ENCODE data around the gene USPL1. TPM values are rescaled to one million over a fixed set of nuclear protein-coding genes. Genes with fewer than 3 reads are reported as not detected.

The USPL1 gene
- polyA plus RNA-seq, 1 donor from 2014 or later = 60.1 TPM

- H3K36me3 ChIP-seq (ENCODE audit: insufficient read depth, low read length) = no peaks in the 10 kb centered on the region
- H3K79me2 ChIP-seq (replicated peaks; ENCODE audit: insufficient read depth, low read length) = peaks cover 76% of the 10 kb centered on the region
- TF ChIP-seq EP300 (conservative IDR thresholded peaks at IDR 0.05; ENCODE audit: poor library complexity, severe bottlenecking) (no peak), EZH2 (IDR thresholded peaks at IDR 0.05; ENCODE audit: borderline replicate concordance, insufficient read depth, low read length, poor library complexity, severe bottlenecking) (no peak), CTCF (IDR thresholded peaks at IDR 0.05; ENCODE audit: poor library complexity, severe bottlenecking) (no peak), TAF1 (IDR thresholded peaks at IDR 0.05; ENCODE audit: low read depth) (no peak), POLR2AphosphoS5 (IDR thresholded peaks at IDR 0.05) (no peak), MXI1 (conservative IDR thresholded peaks at IDR 0.05; ENCODE audit: poor library complexity, severe bottlenecking) (no peak), RAD21 (conservative IDR thresholded peaks at IDR 0.05) (no peak), SMC3 (conservative IDR thresholded peaks at IDR 0.05; ENCODE audit: poor library complexity) (no peak), REST (IDR thresholded peaks at IDR 0.05; ENCODE audit: borderline replicate concordance) (no peak)
- H3K4me3 ChIP-seq (ENCODE audit: low read length) = peak overlapping the region; percentile 83
- peak overlapping the region; percentile 65 for H2AFZ ChIP-seq (ENCODE audit: low read depth, low read length)
- H3K9me3 ChIP-seq (ENCODE audit: low read length) = no peaks in the 10 kb centered on the region
- peak overlapping the region; percentile 86 for H3K9ac ChIP-seq (ENCODE audit: low read length)
- H3K27ac ChIP-seq (ENCODE audit: low read length) = peak overlapping the region; percentile 86
- no peaks in the 10 kb centered on the region for H4K20me1 ChIP-seq (ENCODE audit: insufficient read depth)
- no peaks in the 10 kb centered on the region for H3F3A ChIP-seq (ENCODE audit: insufficient read depth, low read length, poor library complexity, severe bottlenecking)
- H3K27me3 ChIP-seq (ENCODE audit: insufficient read depth, low read depth, low read length) = no peaks in the 10 kb centered on the region
- no peaks in the 10 kb centered on the region for H3K9me2 ChIP-seq (ENCODE audit: insufficient read depth, low read length)
- H3K4me2 ChIP-seq (ENCODE audit: low read length) = peak overlapping the region; percentile 85
Measured at GRCh38 chr13:30618186-30618929, 638 bp downstream of the USPL1 start.

GRCh38 chr13:30618930-30619279, 1.2 kb downstream of the USPL1 start:
- Histone ChIP-seq H3F3A (ENCODE audit: insufficient read depth, low read length, poor library complexity, severe bottlenecking) (no peaks in the 10 kb centered on the region), H3K9me3 (ENCODE audit: low read length) (no peaks in the 10 kb centered on the region), H3K79me2 (replicated peaks; ENCODE audit: insufficient read depth, low read length) (peaks cover 76% of the 10 kb centered on the region), H3K9me2 (ENCODE audit: insufficient read depth, low read length) (no peaks in the 10 kb centered on the region), H3K27me3 (ENCODE audit: insufficient read depth, low read depth, low read length) (no peaks in the 10 kb centered on the region), H3K4me3 (ENCODE audit: low read length) (peak overlapping the region; percentile 83), H3K36me3 (ENCODE audit: insufficient read depth, low read length) (no peaks in the 10 kb centered on the region), H2AFZ (ENCODE audit: low read depth, low read length) (no peak overlapping the region), H4K20me1 (ENCODE audit: insufficient read depth) (no peaks in the 10 kb centered on the region), H3K27ac (ENCODE audit: low read length) (peak overlapping the region; percentile 86), H3K4me2 (ENCODE audit: low read length) (peak overlapping the region; percentile 85), H3K9ac (ENCODE audit: low read length) (peak overlapping the region; percentile 86)
- TF ChIP-seq EZH2 (IDR thresholded peaks at IDR 0.05; ENCODE audit: borderline replicate concordance, insufficient read depth, low read length, poor library complexity, severe bottlenecking) = no peak
- no peak for TF ChIP-seq POLR2AphosphoS5 (IDR thresholded peaks at IDR 0.05)
- TF ChIP-seq REST (IDR thresholded peaks at IDR 0.05; ENCODE audit: borderline replicate concordance) = no peak
- TF ChIP-seq CTCF (IDR thresholded peaks at IDR 0.05; ENCODE audit: poor library complexity, severe bottlenecking) = no peak
- no peak for TF ChIP-seq SMC3 (conservative IDR thresholded peaks at IDR 0.05; ENCODE audit: poor library complexity)
- TF ChIP-seq RAD21 (conservative IDR thresholded peaks at IDR 0.05) = no peak
- no peak for TF ChIP-seq MXI1 (conservative IDR thresholded peaks at IDR 0.05; ENCODE audit: poor library complexity, severe bottlenecking)
- TF ChIP-seq EP300 (conservative IDR thresholded peaks at IDR 0.05; ENCODE audit: poor library complexity, severe bottlenecking) = no peak
- TF ChIP-seq TAF1 (IDR thresholded peaks at IDR 0.05; ENCODE audit: low read depth) = no peak

Data from neural cell (in vitro differentiated cells).